Measurements from ENCODE around the gene ARHGAP19.

- TF ChIP-seq, protein P1, sequence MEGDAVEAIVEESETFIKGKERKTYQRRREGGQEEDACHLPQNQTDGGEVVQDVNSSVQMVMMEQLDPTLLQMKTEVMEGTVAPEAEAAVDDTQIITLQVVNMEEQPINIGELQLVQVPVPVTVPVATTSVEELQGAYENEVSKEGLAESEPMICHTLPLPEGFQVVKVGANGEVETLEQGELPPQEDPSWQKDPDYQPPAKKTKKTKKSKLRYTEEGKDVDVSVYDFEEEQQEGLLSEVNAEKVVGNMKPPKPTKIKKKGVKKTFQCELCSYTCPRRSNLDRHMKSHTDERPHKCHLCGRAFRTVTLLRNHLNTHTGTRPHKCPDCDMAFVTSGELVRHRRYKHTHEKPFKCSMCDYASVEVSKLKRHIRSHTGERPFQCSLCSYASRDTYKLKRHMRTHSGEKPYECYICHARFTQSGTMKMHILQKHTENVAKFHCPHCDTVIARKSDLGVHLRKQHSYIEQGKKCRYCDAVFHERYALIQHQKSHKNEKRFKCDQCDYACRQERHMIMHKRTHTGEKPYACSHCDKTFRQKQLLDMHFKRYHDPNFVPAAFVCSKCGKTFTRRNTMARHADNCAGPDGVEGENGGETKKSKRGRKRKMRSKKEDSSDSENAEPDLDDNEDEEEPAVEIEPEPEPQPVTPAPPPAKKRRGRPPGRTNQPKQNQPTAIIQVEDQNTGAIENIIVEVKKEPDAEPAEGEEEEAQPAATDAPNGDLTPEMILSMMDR (conservative IDR thresholded peaks at IDR 0.05 in 1 of 2, IDR thresholded peaks at IDR 0.05 in 1 of 2; ENCODE audit: extremely low read depth in 1 of 2, insufficient read depth in 1 of 2, low read depth in 1 of 2, low read length in 2 of 2) = no peak
- TF ChIP-seq EZH2 (IDR thresholded peaks at IDR 0.05; ENCODE audit: borderline replicate concordance, low read length) = no peak
Measured at GRCh38 chr10:97300980-97301379, 8.5 kb upstream of the ARHGAP19 start.
